Limb (tissue), 2 donors: ENCODE measurements around the gene HES6.
A peak's percentile ranks its signal among the peaks of the same experiment; 100 is the strongest.

Source experiments
- DNase-seq, 2 donors: peaks; one replicate each; pipeline ENCODE4 v3.0.0-alpha.2; 2016; ENCODE audit errors: extremely low spot score in 2 of 2

Gene HES6

GRCh38 chr2:238255151-238255551 lies 15.3 kb upstream of the HES6 start:
- DNase-seq: peak in 1 of 2 donors; percentile 7

DNA sequence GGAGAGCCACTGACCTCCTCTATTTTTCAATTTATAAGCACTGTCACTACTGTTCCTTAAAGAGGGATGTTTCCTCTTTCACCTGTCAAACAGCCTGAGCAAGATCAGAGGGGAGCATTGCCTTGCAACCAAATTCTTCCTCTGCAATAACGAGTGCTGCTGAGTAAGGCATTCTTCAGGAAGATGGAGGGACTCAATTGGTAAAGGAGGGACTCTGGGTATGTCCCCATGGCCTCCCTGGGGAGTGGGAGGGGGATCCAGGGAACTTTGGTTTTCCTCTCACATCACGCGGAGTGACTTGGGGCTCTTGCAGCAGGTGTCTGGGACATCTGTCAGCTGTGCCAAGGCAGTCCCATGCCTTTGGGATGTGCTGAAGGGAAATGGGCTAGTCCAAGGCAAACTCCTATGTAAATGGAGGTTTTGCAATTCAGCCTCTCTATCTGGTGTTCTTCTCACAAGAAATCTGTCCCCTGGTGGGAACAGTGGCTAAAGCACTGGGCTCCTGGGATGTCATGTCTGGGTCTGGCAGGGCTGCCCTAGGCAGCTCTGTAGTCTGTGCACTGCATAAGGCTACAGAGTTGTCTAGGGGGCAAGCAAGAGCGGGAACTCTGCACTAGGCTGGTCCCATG lies 14.4 kb upstream of the HES6 start:
- no peak for DNase-seq

GRCh38 chr2:238252766-238253630 lies 13.2 kb upstream of the HES6 start:
- no peak for DNase-seq

- DNase-seq: no peak
Observed at GRCh38 chr2:238251986-238252385, 12.1 kb upstream of the HES6 start.

GRCh38 chr2:238251331-238251730 lies 11.5 kb upstream of the HES6 start:
- DNase-seq: no peak

- no peak for DNase-seq
Observed at GRCh38 chr2:238250896-238251295, 11.1 kb upstream of the HES6 start.

GRCh38 chr2:238247841-238248453 lies 8.1 kb upstream of the HES6 start:
- no peak for DNase-seq

DNA sequence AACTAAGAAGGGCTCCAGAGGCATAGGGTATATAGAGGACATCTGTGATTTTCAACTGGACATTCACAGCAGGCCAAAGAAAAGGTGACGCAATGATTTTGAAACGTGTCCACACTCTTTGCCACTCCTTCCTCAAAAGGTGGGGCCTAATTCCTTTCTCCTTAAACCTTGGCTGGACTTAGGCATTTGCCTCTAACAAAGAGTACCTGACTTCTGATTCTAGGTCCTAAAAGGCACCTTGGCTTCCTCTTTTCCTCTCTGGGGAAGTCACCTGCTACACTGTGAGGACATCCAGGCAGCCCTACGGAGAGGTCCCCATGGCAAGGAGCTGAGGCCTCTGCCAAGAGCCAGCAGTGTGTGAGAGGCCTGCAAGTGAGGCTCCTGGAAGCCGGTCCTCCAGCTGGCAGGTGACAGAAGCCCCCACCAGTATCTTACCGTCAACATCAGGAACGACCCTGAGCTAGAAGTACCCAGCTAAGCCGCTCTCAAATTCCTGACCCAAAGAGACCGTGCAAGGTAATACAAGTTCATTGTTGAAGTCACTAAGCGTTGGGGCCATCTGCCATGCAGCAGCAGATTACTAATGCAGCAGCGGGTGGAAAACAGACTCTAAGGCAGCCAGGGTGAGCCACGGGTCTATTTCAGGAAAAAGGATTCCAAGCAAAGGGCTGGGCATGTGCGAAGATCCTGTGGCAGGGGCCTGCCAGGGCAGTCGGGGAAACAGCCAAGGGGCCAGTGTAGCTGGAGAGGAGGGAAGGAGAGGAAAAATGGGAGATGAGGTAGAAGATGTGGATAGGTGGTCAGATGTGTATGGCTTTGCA lies 7.4 kb upstream of the HES6 start:
- peak in 1 of 2 donors; percentile 4 for DNase-seq

DNA sequence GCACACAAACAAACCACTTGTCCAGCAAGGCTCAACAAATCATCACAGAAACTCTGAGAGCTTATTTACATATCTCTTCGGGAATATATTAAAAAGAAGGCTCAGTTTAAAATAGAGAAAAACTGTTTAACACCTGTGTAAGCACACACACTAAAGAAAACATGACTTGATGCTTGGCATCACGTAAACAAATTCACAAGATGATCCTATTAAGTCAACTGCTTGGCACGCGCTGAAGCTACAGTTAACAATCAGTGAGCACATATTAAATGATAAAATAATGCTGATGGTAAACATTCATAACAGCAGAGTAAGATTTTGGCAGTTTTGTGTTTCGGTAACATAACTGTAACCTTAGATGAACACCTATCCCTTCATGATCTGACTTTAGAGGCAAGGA lies 4.3 kb upstream of the HES6 start:
- no peak for DNase-seq

DNA sequence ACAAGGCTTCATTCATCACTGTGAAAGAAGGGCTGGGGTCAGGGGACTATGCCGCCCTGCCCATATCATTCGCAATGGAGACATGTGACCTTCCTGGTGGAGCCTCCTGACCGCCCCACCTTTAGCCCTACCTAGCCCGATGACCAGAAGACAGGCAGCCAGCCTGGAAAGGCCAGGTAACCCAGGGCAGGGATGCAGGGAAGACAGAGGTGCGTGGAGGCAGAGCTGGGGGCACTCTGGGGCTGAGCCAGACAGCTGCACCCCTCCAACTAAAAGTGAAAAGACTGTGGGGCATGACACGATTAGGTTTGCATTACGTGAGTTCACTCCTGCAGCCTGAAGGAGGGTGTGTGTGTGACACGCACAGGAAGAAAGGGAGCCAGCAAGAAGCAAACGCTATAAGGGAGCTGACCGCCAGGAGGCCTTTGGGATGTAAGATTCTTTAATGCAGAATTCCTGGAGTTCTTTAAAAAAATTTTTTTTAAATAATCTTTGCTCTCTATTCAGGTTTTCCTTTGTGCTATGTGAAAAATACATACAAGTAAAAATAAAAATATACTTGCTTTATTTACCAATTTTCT lies 3.7 kb upstream of the HES6 start:
- no peak for DNase-seq

- peak; percentile 18 to 64 for DNase-seq
Observed at GRCh38 chr2:238242731-238243495, 3.1 kb upstream of the HES6 start.

- DNase-seq: no peak
Observed at GRCh38 chr2:238241970-238242369, 2.1 kb upstream of the HES6 start.

DNA sequence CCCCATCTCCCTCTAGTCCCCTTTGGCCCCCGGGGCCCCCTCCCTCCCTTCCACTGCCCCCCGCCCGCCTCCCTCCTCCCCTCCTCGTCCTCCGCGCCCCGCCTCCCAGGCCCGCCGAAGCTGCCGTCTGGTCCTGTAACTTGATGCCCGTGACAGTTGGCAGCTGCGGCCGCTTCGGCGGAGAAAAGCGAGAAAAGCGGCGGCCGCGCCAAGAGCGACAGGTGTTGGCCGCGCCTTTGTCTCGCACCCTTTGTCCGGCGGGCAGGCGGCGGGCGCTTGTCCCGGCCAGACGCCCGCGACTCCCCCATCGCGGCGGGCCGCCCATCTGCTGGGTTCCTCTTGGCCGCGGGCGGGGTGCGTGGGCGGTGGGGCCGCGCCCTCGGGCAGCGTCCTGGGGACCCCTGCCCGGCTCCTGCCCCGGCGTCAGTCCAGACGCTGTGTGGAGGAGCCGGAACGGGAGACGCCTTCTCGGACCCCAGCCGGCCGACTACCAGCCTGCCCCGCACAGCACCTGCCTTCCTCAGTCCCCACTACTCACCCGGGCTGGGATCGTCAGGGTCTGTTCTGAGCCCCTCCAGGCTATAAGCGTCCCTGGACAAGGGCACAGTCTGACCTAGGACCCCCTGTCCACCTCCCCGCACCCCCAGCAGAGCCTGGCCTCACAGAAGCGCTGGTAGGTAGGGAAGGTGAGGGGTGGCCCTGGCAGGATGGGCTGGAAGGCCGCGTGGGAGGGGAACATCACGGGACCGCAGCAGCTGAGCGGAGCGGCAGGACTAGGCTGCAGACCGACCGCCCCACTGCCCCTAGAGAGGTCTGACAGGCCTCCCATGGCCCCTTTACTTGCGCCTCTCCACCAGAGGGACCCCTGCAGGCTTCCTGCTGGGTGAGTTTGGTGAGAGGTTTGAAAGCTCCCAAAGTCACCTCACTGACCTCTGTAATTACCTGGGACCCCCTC lies 1.2 kb upstream of the HES6 start:
- DNase-seq: peak; percentile 78 to 86

DNA sequence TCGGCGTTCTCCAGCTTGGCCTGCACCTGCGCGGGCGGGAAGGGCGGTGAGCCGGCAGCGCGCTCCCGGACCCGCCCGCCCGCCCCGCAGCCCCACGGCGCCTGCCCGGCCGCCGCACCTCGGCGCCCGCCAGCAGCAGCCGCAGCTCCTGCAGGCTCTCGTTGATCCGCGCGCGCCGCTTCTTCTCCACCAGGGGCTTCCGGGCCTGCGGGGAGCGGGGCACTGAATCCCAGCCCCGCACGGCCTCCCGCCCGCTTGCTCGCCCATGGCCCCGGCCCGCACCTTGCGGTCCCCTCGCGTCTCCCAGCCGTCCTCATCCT lies 335 bp downstream of the HES6 start:
- DNase-seq: no peak

- no peak for DNase-seq
Observed at GRCh38 chr2:238238766-238239542, 884 bp downstream of the HES6 start.

- no peak for DNase-seq
Observed at GRCh38 chr2:238238311-238238765, 1.5 kb downstream of the HES6 start.

DNA sequence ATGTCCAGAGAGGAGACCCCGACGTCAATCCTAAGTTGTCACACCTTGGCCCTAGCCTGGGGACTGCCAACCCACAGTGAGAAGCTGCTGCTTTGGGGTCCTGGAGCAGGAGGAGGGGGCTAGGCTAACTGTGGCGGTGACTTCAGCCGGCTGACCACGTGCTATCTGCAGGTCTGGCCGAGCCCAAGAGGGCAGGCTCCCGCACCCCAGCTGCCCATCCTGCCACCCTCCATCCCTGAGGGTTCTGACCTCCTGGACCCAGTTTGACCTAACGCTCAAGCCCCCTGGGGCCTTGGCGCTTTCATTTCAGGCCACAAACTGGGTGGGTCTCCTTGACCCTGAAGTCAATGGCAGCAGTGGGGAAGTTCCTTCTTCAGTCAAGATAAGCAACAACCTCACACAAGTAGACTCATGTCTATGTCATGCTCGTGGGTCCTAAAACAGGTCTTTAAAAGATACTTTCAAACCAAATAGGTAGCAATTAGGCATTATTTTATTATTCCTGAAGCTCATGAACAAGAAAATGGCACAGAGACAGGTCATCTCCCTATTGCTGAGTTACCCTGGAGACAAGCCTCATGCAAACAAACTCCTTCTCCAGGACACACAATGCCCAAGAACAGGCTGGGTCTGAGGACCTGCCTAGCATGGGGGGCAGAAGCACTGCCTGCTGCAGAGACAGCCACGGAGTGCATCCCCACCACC lies 2.3 kb downstream of the HES6 start:
- DNase-seq: no peak

DNA sequence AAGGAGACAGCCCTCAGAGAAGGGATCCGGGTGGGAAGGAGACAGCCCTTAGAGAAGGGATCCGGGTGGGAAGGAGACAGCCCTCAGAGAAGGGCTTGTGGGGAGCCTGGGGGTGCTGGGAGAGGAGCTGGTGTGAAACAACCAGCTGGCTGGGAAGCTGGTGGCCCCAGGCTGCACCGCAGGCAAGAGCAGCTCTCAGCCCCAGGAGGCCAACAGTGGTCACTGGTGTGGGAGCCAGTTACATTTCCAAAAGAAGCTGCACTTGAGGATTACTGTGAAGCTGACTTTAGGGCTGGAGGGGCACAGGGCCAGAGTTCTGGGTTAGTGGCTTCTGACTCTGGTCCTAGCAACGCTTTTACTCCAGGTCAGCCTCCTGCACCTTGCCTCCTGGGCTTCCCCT lies 3.3 kb downstream of the HES6 start:
- DNase-seq: no peak
